Smooth muscle cell (in vitro differentiated cells): ENCODE data around the gene ADAMTS20. TPM values are rescaled to one million over a fixed set of nuclear protein-coding genes. Genes with fewer than 3 reads are reported as not detected.
A peak's percentile ranks its signal among the peaks of the same experiment; 100 is the strongest.

Experiments used
- DNase-seq: peaks from one replicate; lab custom pipeline; 2025; ENCODE audit not compliant: unreplicated experiment; lab: John Stamatoyannopoulos, UW
- H2AFZ ChIP-seq: fragments of 200-600 bp; sonication (generic); 2 replicates; pipeline ENCODE4 v1.6.0; 2016; ENCODE audit warnings: antibody characterized with exemption, low read depth, mild to moderate bottlenecking
- H3F3A ChIP-seq: fragments of 200-600 bp; sonication (generic); 2 replicates; pipeline ENCODE4 v1.6.0; 2017; ENCODE audit warnings: antibody characterized with exemption, low read depth
- H3K27ac ChIP-seq: fragments of 200-600 bp; sonication (generic); 2 replicates; pipeline ENCODE4 v1.5.1; 2016; ENCODE audit warnings: low read depth, mild to moderate bottlenecking
- H3K27me3 ChIP-seq: fragments of 200-600 bp; sonication (generic); 2 replicates; pipeline ENCODE4 v1.6.1; 2016; ENCODE audit warnings: low read depth, mild to moderate bottlenecking
- H3K36me3 ChIP-seq: fragments of 200-600 bp; sonication (generic); 2 replicates; pipeline ENCODE4 v1.5.1; 2016; ENCODE audit warnings: low read depth
- H3K4me1 ChIP-seq: fragments of 200-600 bp; sonication (generic); 2 replicates; pipeline ENCODE4 v1.5.1; 2016; ENCODE audit warnings: low read depth
- H3K4me2 ChIP-seq: fragments of 200-600 bp; sonication (generic); 2 replicates; pipeline ENCODE4 v1.6.0; 2016; ENCODE audit warnings: mild to moderate bottlenecking
- H3K4me3 ChIP-seq: fragments of 200-600 bp; sonication (generic); 2 replicates; pipeline ENCODE4 v1.5.1; 2016; ENCODE audit warnings: mild to moderate bottlenecking
- H3K79me2 ChIP-seq: fragments of 200-600 bp; sonication (generic); 2 replicates; pipeline ENCODE4 v1.6.0; 2016; ENCODE audit warnings: low read depth, mild to moderate bottlenecking
- H3K9ac ChIP-seq: fragments of 200-600 bp; sonication (generic); 2 replicates; pipeline ENCODE4 v1.6.0; 2016; ENCODE audit warnings: low read depth
- H3K9me3 ChIP-seq: fragments of 200-600 bp; sonication (generic); replicated peaks from 2 replicates; pipeline ENCODE4 v1.5.1; 2016; ENCODE audit warnings: low read depth
- H4K20me1 ChIP-seq: fragments of 200-600 bp; sonication (generic); 2 replicates; pipeline ENCODE4 v1.6.0; 2016; ENCODE audit warnings: low read depth
- WGBS: methylation state at CpG from one replicate; pipeline ENCODE4 v1.1.7; 2016; ENCODE audit warnings: low lambda C conversion rate; 5-methylcytosine and 5-hydroxymethylcytosine counted together
- polyA plus RNA-seq: library from polyadenylated mRNA; unstranded; fragments of >200 nt; fragmentation: Nextera tagmentation; extraction: Ambion mirVana; gene quantifications from 2 replicates; pipeline ENCODE4 v1.2.1, GENCODE V29; 2016
- total RNA-seq: library from RNA; depleted of rRNA; stranded (reverse); fragments of >200 nt; gene quantifications from 2 replicates; pipeline ENCODE4 v1.2.3, GENCODE V29; 2014
- TF ChIP-seq, protein P1 (sequence below): fragments of 200-600 bp; sonication (generic); IDR thresholded peaks from 2 replicates; pipeline ENCODE4 v1.5.1; 2017; ENCODE audit warnings: borderline replicate concordance, mild to moderate bottlenecking, antibody characterized with exemption; ENCODE audit not compliant: insufficient read depth, poor library complexity, severe bottlenecking

ADAMTS20 gene
- total and polyA plus RNA-seq, 2 experiments from 2014 or later: 1.4 to 4.2 TPM

DNA sequence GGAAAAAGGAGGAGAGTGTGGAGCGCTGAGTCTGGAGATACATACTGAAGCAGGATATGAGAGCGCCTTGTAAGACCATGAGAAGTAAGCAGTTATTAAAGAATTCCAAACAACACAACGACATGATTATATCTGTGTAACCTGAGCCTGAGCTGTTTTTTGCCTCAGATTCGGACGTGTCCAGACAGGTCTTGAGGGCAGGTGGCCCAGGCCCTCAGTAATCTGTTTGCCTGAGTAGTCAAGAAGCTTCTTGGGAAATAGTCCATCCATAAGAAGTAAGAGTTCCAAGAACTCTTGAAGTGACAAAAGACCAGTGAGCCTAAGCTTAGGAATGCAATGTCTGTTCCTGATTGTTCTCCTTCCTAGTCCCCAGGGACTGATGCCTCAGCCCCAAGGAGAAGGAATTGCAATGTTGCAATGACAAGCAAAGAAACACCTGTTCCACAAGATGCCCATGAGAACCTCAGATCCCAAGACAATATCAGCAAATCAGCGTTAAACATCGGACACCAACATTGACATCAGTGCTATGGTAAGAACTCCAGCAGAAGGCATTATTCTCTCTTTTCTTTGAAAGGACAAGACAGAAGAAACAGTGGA, 34.7 kb upstream of the ADAMTS20 start:
- no peak overlapping the region for H3K9ac ChIP-seq
- 85% methylated on average over 7 of the region's 7 CpGs for WGBS
- no peak overlapping the region for H3K27ac ChIP-seq
- no peaks in the 10 kb centered on the region for H3K4me1 ChIP-seq
- TF ChIP-seq, protein P1, sequence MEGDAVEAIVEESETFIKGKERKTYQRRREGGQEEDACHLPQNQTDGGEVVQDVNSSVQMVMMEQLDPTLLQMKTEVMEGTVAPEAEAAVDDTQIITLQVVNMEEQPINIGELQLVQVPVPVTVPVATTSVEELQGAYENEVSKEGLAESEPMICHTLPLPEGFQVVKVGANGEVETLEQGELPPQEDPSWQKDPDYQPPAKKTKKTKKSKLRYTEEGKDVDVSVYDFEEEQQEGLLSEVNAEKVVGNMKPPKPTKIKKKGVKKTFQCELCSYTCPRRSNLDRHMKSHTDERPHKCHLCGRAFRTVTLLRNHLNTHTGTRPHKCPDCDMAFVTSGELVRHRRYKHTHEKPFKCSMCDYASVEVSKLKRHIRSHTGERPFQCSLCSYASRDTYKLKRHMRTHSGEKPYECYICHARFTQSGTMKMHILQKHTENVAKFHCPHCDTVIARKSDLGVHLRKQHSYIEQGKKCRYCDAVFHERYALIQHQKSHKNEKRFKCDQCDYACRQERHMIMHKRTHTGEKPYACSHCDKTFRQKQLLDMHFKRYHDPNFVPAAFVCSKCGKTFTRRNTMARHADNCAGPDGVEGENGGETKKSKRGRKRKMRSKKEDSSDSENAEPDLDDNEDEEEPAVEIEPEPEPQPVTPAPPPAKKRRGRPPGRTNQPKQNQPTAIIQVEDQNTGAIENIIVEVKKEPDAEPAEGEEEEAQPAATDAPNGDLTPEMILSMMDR: no peak
- H4K20me1 ChIP-seq: no peaks in the 10 kb centered on the region
- no peaks in the 10 kb centered on the region for H3K27me3 ChIP-seq
- no peaks in the 10 kb centered on the region for H3K9me3 ChIP-seq
- no peak for DNase-seq
- no peaks in the 10 kb centered on the region for H3K79me2 ChIP-seq
- H2AFZ ChIP-seq: no peak overlapping the region
- no peaks in the 10 kb centered on the region for H3K36me3 ChIP-seq
- no peak overlapping the region for H3K4me2 ChIP-seq
- H3F3A ChIP-seq: no peaks in the 10 kb centered on the region
- no peak overlapping the region for H3K4me3 ChIP-seq

DNA sequence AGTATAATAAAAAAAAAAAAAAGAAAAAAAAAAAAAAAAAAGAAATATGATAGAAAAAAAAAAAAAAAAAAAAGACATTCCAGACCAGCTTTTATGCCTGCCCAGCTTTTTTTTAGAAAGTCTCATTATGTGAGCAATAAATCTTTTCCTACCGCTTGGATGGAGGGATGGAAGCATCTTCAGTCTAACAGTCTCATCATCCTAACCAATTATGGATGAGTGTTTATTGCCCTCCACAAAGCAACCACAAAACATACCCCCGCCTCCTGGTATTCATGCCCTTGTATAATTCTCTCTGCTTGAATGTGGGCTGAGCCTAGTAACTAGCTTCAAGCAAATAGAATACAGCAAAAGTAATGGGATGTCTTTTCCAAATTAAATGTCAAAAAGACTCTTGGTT, 33.7 kb upstream of the ADAMTS20 start:
- Histone ChIP-seq H3K4me1 (no peaks in the 10 kb centered on the region), H2AFZ (no peak overlapping the region), H3K27me3 (no peaks in the 10 kb centered on the region), H3F3A (no peaks in the 10 kb centered on the region), H3K36me3 (no peaks in the 10 kb centered on the region), H4K20me1 (no peaks in the 10 kb centered on the region), H3K4me2 (no peak overlapping the region), H3K9me3 (no peaks in the 10 kb centered on the region), H3K79me2 (no peaks in the 10 kb centered on the region), H3K27ac (no peak overlapping the region), H3K9ac (no peak overlapping the region), H3K4me3 (no peak overlapping the region)
- TF ChIP-seq, protein P1: no peak
- WGBS: 77% methylated on average over 2 of the region's 2 CpGs
- DNase-seq: no peak

DNA sequence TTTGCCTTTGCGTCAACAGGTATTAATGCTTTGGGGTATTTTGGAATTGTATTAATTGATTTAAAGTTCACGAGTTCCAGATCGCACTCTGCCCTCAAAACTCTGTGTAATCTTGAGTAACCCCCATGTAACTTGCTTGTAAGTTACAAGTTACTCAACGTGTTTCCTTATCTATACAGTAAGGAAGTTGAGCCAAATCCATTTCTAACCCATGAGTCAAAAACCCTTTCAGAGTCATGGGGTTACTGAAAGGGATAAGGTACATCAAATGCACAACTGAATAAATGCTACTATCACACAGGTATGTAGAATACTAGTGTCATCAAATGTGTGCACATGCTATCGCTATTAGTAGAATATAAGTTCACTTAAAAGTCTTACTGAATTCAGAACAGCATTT, 28.6 kb upstream of the ADAMTS20 start:
- no peaks in the 10 kb centered on the region for H3K9me3 ChIP-seq
- H4K20me1 ChIP-seq: no peaks in the 10 kb centered on the region
- H3K27me3 ChIP-seq: no peaks in the 10 kb centered on the region
- H2AFZ ChIP-seq: no peak overlapping the region
- no peak overlapping the region for H3K9ac ChIP-seq
- H3K4me2 ChIP-seq: no peak overlapping the region
- no peaks in the 10 kb centered on the region for H3K36me3 ChIP-seq
- no peak overlapping the region for H3K4me3 ChIP-seq
- no peak for DNase-seq
- no peak overlapping the region for H3K27ac ChIP-seq
- H3K79me2 ChIP-seq: no peaks in the 10 kb centered on the region
- H3K4me1 ChIP-seq: peaks cover 10% of the 10 kb centered on the region
- peaks cover 10% of the 10 kb centered on the region for H3F3A ChIP-seq
- 74% methylated on average over 5 of the region's 5 CpGs for WGBS
- TF ChIP-seq, protein P1: no peak

DNA sequence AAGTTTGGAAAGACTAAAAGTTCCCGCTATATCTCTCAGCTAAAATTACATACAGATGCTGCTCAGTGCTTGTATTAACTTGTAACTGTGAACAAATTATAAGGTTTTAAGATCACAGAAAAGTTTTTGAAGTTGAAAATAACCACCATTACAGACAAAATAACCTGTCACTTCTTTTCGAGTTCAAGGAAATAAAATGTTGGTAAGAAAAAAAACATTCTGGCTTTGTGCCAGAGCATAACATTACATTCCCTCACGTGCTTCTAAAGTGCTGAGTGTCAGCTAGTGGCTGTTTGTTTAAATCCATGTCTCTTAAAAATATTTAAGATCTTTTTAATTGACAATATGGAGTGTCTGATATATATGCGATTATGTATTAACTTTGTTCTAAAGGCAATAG, 27.2 kb upstream of the ADAMTS20 start:
- Histone ChIP-seq H2AFZ (peak overlapping the region; percentile 70), H3K27me3 (no peaks in the 10 kb centered on the region), H3F3A (peaks cover 10% of the 10 kb centered on the region), H3K79me2 (no peaks in the 10 kb centered on the region), H3K4me2 (peak overlapping the region; percentile 76), H3K9me3 (no peaks in the 10 kb centered on the region), H3K4me1 (peaks cover 10% of the 10 kb centered on the region), H3K36me3 (no peaks in the 10 kb centered on the region), H3K9ac (peak overlapping the region; percentile 64), H3K4me3 (peak overlapping the region; percentile 22), H3K27ac (peak overlapping the region; percentile 89), H4K20me1 (no peaks in the 10 kb centered on the region)
- TF ChIP-seq, protein P1: no peak
- no peak for DNase-seq
- WGBS: 48% methylated on average over 4 of the region's 4 CpGs
